K562 (cell line): ENCODE results near the gene USP48. TPM values are rescaled to one million over a fixed set of nuclear protein-coding genes. Genes with fewer than 3 reads are reported as not detected.

Source experiments
- CHD4 ChIP-seq: fragments of 200-600 bp; sonication (generic); IDR thresholded peaks from 3 replicates; pipeline ENCODE4 v1.6.1; 2012; ENCODE audit warnings: low read depth, mild to moderate bottlenecking, mixed read lengths, low read length, inconsistent platforms; ENCODE audit not compliant: insufficient read depth, insufficient replicate concordance, poor library complexity, severe bottlenecking
- CREB3 ChIP-seq: fragments of 450-650 bp; conservative IDR thresholded peaks from 2 replicates; pipeline ENCODE4 v1.6.1; 2016; ENCODE audit warnings: missing genetic modification characterization, low read depth, mild to moderate bottlenecking, missing compliant biosample characterization, moderate library complexity
- CREM ChIP-seq: IDR thresholded peaks from 2 replicates; pipeline ENCODE4 v1.6.1; 2014; ENCODE audit warnings: antibody characterized with exemption, low read depth
- CTCFL ChIP-seq: IDR thresholded peaks from 2 replicates; pipeline ENCODE4 v1.6.1; 2011; ENCODE audit warnings: borderline replicate concordance, low read depth, mild to moderate bottlenecking, moderate library complexity, low read length; ENCODE audit not compliant: insufficient read depth, poor library complexity, severe bottlenecking
- JUNB ChIP-seq: fragments of 450-650 bp; formaldehyde crosslinking; conservative IDR thresholded peaks from 2 replicates; pipeline ENCODE4 v1.4.0; 2020; ENCODE audit warnings: mild to moderate bottlenecking
- KDM2B ChIP-seq: fragments of 250-450 bp; sonication (Bioruptor Pico); IDR thresholded peaks from 2 replicates; pipeline ENCODE4 v1.8.0; 2021; ENCODE audit warnings: mild to moderate bottlenecking, moderate library complexity
- MED1 ChIP-seq: sonication (generic); formaldehyde crosslinking; IDR thresholded peaks from 2 replicates; pipeline ENCODE4 v1.8.1; 2023; ENCODE audit warnings: missing genetic modification reagents, borderline replicate concordance
- MYC ChIP-seq, 2 experiments: fragments of 250-450 bp in 1 of 2; sonication (Bioruptor Pico) in 1 of 2; IDR thresholded peaks; 2 replicates each; pipeline versions ENCODE4 v1.5.1 to v1.6.1; 2012 to 2021; ENCODE audit warnings: low read depth in 2 of 2, borderline replicate concordance in 1 of 2, improper control_type of control experiment in 1 of 2, low read length in 1 of 2, mild to moderate bottlenecking in 1 of 2, moderate library complexity in 1 of 2
- SMARCE1 ChIP-seq: fragments of 450-650 bp; IDR thresholded peaks from 2 replicates; pipeline ENCODE4 v1.7.1; 2016; ENCODE audit warnings: mild to moderate bottlenecking
- STAG1 ChIP-seq: sonication (generic); formaldehyde crosslinking; IDR thresholded peaks from 2 replicates; pipeline ENCODE4 v1.5.0; 2020; ENCODE audit warnings: missing genetic modification reagents, borderline replicate concordance
- TSC22D4 ChIP-seq: fragments of 450-650 bp; IDR thresholded peaks from 2 replicates; pipeline ENCODE4 v1.6.1; 2016; ENCODE audit warnings: missing genetic modification characterization, missing biosample characterization, control low read depth
- ZNF23 ChIP-seq: fragments of 250-450 bp; sonication (Bioruptor Pico); IDR thresholded peaks from 2 replicates; pipeline ENCODE4 v1.4.0; 2020; ENCODE audit warnings: mild to moderate bottlenecking
- polyA plus RNA-seq, 8 experiments: library from polyadenylated mRNA; depleted of rRNA in 4 of 8; stranded (reverse) in 5 of 8; unstranded in 3 of 8; fragments of >200 nt; fragmentation: Nextera tagmentation in 2 of 8; fragmentation: Illumina TruSeq in 1 of 8; extraction: Ambion mirVana in 2 of 8; extraction: Trizol in 1 of 8; gene quantifications; 2 replicates each; pipeline versions ENCODE4 v1.2.1 to v1.2.3, GENCODE V29; 2011 to 2014; ENCODE audit warnings: inconsistent platforms in 1 of 8, missing spikeins in 1 of 8
- total RNA-seq, 7 experiments: library from RNA; depleted of rRNA in 6 of 7; stranded (reverse); fragments of >200 nt in 6 of 7; fragmentation: Illumina TruSeq in 2 of 7; extraction: Trizol in 2 of 7; gene quantifications; 2 replicates each; pipeline versions ENCODE4 v1.2.1 to v1.2.3, GENCODE V29; 2011 to 2021; ENCODE audit warnings: low replicate concordance in 1 of 7
- TF ChIP-seq, protein P1 (sequence below): fragments of 250-450 bp; sonication (Bioruptor Pico); IDR thresholded peaks from 2 replicates; pipeline ENCODE4 v1.4.0; 2020
- TF ChIP-seq, protein P2 (sequence below): fragments of 250-450 bp; sonication (Bioruptor Pico); IDR thresholded peaks from 2 replicates; pipeline ENCODE4 v1.4.0; 2020
- TF ChIP-seq, protein P3 (sequence below): sonication (generic); formaldehyde crosslinking; IDR thresholded peaks from 2 replicates; pipeline ENCODE4 v1.5.0; 2020; ENCODE audit warnings: missing genetic modification reagents

The USP48 gene
- total and polyA plus RNA-seq, 9 of the 15 experiments (the other 6 are each of a cell fraction or from before 2014, with no cell fraction given) = 23.3 to 123 (median 106) TPM

GRCh38 chr1:21782349-21782867, 541 bp downstream of the USP48 start (continued):
- TF ChIP-seq, protein P1, sequence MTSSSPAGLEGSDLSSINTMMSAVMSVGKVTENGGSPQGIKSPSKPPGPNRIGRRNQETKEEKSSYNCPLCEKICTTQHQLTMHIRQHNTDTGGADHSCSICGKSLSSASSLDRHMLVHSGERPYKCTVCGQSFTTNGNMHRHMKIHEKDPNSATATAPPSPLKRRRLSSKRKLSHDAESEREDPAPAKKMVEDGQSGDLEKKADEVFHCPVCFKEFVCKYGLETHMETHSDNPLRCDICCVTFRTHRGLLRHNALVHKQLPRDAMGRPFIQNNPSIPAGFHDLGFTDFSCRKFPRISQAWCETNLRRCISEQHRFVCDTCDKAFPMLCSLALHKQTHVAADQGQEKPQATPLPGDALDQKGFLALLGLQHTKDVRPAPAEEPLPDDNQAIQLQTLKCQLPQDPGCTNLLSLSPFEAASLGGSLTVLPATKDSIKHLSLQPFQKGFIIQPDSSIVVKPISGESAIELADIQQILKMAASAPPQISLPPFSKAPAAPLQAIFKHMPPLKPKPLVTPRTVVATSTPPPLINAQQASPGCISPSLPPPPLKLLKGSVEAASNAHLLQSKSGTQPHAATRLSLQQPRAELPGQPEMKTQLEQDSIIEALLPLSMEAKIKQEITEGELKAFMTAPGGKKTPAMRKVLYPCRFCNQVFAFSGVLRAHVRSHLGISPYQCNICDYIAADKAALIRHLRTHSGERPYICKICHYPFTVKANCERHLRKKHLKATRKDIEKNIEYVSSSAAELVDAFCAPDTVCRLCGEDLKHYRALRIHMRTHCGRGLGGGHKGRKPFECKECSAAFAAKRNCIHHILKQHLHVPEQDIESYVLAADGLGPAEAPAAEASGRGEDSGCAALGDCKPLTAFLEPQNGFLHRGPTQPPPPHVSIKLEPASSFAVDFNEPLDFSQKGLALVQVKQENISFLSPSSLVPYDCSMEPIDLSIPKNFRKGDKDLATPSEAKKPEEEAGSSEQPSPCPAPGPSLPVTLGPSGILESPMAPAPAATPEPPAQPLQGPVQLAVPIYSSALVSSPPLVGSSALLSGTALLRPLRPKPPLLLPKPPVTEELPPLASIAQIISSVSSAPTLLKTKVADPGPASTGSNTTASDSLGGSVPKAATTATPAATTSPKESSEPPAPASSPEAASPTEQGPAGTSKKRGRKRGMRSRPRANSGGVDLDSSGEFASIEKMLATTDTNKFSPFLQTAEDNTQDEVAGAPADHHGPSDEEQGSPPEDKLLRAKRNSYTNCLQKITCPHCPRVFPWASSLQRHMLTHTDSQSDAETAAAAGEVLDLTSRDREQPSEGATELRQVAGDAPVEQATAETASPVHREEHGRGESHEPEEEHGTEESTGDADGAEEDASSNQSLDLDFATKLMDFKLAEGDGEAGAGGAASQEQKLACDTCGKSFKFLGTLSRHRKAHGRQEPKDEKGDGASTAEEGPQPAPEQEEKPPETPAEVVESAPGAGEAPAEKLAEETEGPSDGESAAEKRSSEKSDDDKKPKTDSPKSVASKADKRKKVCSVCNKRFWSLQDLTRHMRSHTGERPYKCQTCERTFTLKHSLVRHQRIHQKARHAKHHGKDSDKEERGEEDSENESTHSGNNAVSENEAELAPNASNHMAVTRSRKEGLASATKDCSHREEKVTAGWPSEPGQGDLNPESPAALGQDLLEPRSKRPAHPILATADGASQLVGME (CRISPR knock-in tag) = peak; percentile 37; the same call in 1 of the 2 replicates
- no peak for TF ChIP-seq TSC22D4 (tag)
- TF ChIP-seq, protein P2, sequence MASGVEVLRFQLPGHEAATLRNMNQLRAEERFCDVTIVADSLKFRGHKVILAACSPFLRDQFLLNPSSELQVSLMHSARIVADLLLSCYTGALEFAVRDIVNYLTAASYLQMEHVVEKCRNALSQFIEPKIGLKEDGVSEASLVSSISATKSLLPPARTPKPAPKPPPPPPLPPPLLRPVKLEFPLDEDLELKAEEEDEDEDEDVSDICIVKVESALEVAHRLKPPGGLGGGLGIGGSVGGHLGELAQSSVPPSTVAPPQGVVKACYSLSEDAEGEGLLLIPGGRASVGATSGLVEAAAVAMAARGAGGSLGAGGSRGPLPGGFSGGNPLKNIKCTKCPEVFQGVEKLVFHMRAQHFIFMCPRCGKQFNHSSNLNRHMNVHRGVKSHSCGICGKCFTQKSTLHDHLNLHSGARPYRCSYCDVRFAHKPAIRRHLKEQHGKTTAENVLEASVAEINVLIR = peak; percentile 73
- TF ChIP-seq, protein P3, sequence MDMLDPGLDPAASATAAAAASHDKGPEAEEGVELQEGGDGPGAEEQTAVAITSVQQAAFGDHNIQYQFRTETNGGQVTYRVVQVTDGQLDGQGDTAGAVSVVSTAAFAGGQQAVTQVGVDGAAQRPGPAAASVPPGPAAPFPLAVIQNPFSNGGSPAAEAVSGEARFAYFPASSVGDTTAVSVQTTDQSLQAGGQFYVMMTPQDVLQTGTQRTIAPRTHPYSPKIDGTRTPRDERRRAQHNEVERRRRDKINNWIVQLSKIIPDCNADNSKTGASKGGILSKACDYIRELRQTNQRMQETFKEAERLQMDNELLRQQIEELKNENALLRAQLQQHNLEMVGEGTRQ (CRISPR knock-in tag) = no peak
- TF ChIP-seq JUNB = no peak
- no peak for TF ChIP-seq CTCFL
- 0 out of 2 replicates have a peak, but pooled peaks have one; percentile 65 for TF ChIP-seq SMARCE1
- TF ChIP-seq KDM2B (CRISPR knock-in tag) = peak; percentile 72; the same call in 1 of the 2 replicates
- TF ChIP-seq STAG1 (CRISPR knock-in tag) = 0 out of 2 replicates have a peak, but pooled peaks have one; percentile 2
- 0 out of 2 replicates have a peak, but pooled peaks have one; percentile 28 for TF ChIP-seq CREB3 (tag)
- 0 out of 2 replicates have a peak, but pooled peaks have one; percentile 1 for TF ChIP-seq MED1 (CRISPR knock-in tag)
- no peak for TF ChIP-seq ZNF23 (CRISPR knock-in tag)
- TF ChIP-seq CHD4 = no peak
- TF ChIP-seq MYC (IDR thresholded peaks at IDR 0.05; ENCODE audit: low read depth, low read length) = no peak; the same call in 1 of the 2 replicates
- TF ChIP-seq MYC (CRISPR knock-in tag; IDR thresholded peaks at IDR 0.05; ENCODE audit: borderline replicate concordance, low read depth) = peak; percentile 18; the same call in 1 of the 2 replicates
- TF ChIP-seq CREM = peak; percentile 82
